Measurements from ENCODE around the gene SBF1.
"Not testable (repeated sequence)": the region's sequence is repeated elsewhere in the genome, so short reads cannot be mapped to it uniquely, and the experiment has no call there.

Gene SBF1

GRCh38 chr22:50521710-50522109, 46.9 kb upstream of the SBF1 start:
- TF ChIP-seq CTCF (conservative IDR thresholded peaks at IDR 0.05) = no peak
- H3K27ac ChIP-seq = no peak overlapping the region

- no peak overlapping the region for H3K27ac ChIP-seq
- TF ChIP-seq CTCF (conservative IDR thresholded peaks at IDR 0.05) = no peak
These were observed 46.1 kb upstream of the SBF1 start for GRCh38 chr22:50520826-50521453.

DNA sequence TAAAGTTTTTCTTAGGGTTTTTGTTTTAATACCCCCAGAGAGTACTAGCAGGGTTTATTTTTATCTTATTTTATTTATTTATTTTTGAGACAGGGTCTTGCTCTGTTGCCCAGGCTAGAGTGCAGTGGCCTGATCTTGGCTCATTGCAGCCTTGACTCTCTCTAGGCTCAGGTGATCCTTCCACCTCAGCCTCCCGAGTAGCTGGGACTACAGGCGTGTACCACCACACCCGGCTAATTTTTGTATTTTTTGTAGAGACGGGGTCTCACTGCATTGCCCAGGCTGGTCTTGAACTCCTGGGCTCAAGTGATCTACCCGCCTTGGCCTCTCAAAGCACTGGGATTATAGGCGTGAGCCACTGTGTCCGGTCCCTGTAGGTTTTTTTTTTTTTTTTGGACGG, 45.3 kb upstream of the SBF1 start:
- H3K27ac ChIP-seq = not testable (repeated sequence)

GRCh38 chr22:50519151-50519550, 44.3 kb upstream of the SBF1 start:
- no peak overlapping the region for H3K27ac ChIP-seq
- TF ChIP-seq CTCF (conservative IDR thresholded peaks at IDR 0.05) = no peak

DNA sequence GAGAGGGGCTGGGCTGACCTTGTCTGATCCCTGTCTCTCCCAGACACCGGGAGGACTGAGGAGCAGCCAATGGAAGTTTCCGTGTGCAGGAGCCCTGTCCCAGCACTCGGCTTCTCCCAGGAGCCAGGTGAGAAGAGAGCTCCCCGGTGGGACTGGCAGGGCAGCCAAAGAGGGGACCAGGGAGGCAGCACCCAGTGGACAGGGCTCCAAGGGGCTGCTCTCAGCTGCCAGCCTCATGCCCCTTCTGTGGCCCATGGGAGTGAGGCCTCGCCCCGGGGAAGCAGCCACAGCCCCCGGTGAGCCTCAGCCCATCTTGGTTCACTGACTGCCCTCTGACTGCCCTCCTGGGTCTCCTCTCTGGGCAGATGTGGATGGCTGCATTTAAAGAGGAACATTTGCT, 43.8 kb upstream of the SBF1 start:
- TF ChIP-seq CTCF (conservative IDR thresholded peaks at IDR 0.05) = no peak
- H3K27ac ChIP-seq = no peak overlapping the region

- H3K27ac ChIP-seq = no peak overlapping the region
- no peak for TF ChIP-seq CTCF (conservative IDR thresholded peaks at IDR 0.05)
These were observed 42.8 kb upstream of the SBF1 start for GRCh38 chr22:50517495-50518260.

GRCh38 chr22:50516891-50517290, 42.1 kb upstream of the SBF1 start:
- no peak overlapping the region for H3K27ac ChIP-seq
- TF ChIP-seq CTCF (conservative IDR thresholded peaks at IDR 0.05) = no peak

GRCh38 chr22:50516068-50516467, 41.2 kb upstream of the SBF1 start:
- no peak for TF ChIP-seq CTCF (conservative IDR thresholded peaks at IDR 0.05)
- no peak overlapping the region for H3K27ac ChIP-seq

Data from VCaP (cell line).